ENCODE data around the gene SPTA1.
"Not testable (repeated sequence)": the region's sequence is repeated elsewhere in the genome, so short reads cannot be mapped to it uniquely, and the experiment has no call there.

SPTA1 gene

DNA sequence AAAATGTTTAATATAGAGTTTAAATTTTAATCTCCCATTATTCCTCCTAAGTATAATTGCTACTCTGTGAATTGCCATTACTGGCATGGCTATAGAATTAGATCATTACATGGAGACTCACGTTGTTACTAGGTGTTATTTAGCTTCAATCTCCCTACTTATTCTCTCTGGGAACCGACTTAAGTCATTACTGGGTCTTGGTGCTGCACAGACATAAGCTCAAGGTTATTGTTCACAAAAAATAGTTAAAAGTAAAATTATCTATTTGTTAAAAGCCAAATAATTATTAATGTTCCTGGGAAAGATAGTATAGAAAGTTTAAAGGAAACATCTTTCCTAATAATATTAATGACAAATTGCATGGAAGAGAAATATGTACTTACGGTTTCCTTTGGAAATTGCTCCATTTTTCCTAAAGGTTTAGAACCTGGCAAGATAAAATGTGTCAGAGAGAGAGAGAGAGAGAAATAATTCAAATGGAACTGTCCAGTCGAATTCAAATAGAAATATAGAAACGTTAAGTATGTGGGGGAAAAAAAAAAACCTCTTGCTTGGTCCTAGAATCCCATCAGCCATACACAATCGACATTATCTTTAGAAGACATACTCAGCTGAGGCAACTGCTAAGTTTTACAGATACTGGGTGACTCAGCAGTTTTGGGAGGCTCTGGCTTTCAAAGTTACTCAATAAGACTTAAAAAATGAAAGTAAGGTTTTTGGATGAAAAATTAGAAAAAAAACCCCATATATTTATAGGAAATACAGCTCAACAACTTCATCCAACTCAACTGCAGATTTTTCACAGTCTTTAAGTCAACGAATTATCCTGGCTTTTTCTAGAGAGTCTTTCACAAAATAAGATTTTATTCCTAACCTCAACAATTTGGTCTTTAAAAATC, at the start of gene SPTA1:
SPTA1 (minus strand) TSS at position 605 of the 899 bp plus-strand sequence; CDS start at position 407, 198 bp downstream.
- DNase-seq (ENCODE audit: low read depth) = no peak

- DNase-seq (ENCODE audit: low read depth) = no peak
Measured at GRCh38 chr1:158735848-158736247, 49.3 kb upstream of the SPTA1 start.

- DNase-seq (ENCODE audit: low read depth) = no peak
Measured at GRCh38 chr1:158732524-158732923, 46.0 kb upstream of the SPTA1 start.

GRCh38 chr1:158731707-158732106, 45.2 kb upstream of the SPTA1 start:
- no peak for DNase-seq (ENCODE audit: low read depth)

GRCh38 chr1:158730453-158730852, 43.9 kb upstream of the SPTA1 start:
- DNase-seq (ENCODE audit: low read depth) = no peak

DNA sequence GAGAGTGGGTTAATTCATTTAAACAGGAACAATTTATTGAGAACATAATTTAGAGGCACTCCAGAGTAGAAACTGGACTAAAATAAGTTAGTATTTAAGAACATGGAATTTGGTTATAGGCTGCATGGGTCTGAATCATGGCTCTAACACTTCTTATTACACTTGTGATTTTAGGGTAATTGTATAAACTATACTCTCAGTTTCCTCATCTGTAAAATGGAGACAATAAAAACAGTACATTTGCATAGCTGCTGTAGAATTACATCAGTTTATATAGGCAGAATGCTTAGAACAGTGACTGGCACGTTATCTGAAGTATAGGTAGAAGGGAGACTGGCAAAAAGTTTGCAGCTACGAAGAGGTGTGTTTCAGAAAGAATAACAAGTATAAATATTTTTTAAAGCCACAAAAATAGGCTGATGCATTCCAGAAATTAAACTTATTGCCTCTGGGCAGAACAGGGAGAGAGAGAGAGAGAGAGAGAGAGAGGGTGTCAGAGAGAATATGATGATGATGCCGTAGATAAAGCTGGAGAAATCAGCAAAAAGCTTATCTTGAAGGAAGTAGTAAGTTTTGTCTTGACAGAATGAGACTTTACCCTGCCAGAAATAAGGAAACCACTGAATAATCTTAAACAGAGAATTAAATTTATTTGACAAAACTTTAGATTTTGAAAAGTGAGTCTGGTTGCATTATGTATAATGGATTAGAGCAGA, 42.2 kb upstream of the SPTA1 start:
- DNase-seq (ENCODE audit: low read depth) = no peak

- no peak for DNase-seq (ENCODE audit: low read depth)
Measured at GRCh38 chr1:158724442-158724841, 37.9 kb upstream of the SPTA1 start.

GRCh38 chr1:158720620-158721019, 34.1 kb upstream of the SPTA1 start, which contains the start of gene OR6K3:
Gene OR6K3 (minus strand): TSS chr1:158720720. CDS start chr1:158718115, 2,605 bp downstream.
- DNase-seq (ENCODE audit: low read depth) = no peak

DNA sequence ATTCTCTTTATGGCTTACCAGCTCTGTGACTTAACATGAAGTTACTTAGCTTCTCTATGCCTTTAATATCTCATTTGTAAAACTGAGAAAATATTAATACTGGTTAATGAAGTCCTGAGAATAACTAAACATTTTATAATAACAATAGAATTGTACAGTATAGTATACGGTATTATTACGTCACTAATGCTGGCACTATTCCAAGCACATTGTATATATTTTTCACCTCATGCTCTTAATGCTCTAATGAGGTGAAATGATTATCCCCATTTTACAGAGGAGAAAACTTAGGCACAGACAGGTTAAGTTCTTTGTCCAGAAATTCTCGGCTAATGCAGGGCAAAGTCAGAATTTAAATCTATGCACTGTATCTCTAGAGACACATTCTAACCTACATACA, 33.1 kb upstream of the SPTA1 start:
- DNase-seq (ENCODE audit: low read depth) = no peak

DNA sequence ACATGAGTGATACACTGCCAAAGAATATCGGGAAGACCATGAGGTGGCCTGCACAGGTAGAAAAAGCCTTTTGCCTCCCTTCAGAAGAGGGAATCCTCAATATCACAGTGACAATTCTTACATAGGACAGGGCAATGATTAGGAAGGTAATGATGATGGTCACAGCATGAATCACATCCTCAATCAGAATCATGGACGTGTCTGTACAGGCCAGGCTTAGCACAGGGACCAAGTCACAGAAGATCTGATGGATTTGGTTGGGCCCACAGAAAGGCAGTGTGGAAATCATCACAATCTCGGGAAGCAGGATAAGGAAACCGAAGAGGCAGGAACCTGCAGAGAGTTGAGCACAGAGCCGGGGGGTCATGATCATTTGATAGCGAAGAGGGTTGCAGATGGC, 30.8 kb upstream of the SPTA1 start:
- DNase-seq (ENCODE audit: low read depth) = no peak

GRCh38 chr1:158716335-158716734, 29.8 kb upstream of the SPTA1 start:
- DNase-seq (ENCODE audit: low read depth) = no peak

DNA sequence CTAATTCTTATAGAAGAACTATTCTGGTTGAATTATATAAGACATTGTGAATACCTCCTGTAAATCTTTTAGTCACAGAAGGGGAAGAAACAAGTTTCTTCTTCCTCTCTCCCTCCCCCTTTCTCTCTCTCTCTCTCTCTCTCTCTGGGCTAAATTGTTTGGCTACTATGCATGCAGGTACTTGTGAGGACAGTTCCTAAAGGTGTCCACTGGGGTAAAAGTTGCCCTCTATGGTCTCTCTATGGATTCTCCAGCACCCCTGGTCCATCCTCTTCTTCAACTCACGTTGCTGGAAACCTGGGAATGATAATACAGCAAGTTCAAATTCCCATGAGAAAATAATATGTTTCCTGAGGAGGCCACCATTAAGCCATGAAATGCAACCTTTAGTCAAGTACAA, 28.2 kb upstream of the SPTA1 start:
- no peak for DNase-seq (ENCODE audit: low read depth)

GRCh38 chr1:158711098-158711497, 24.6 kb upstream of the SPTA1 start:
- no peak for DNase-seq (ENCODE audit: low read depth)

- no peak for DNase-seq (ENCODE audit: low read depth)
Measured at GRCh38 chr1:158706096-158706495, 19.6 kb upstream of the SPTA1 start.

DNA sequence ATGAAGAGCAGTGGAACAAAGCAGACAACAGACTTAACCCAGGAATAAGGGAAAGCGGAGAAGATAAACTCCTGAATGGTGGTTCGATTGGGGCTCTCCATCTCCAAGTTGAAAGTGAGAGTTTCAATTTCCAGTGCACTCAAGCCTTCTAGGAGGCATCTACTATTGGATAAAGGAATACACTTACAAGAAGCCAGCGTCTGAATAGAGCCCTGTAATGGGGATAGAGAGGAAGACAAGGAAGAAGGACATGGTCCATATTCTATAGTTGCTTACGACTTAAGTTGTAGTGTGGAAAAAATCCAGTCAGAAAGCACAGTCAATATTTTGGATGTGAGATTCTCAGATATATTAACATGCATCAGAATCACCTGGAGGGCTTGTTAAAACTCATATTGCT, 14.0 kb upstream of the SPTA1 start, which contains the start of gene OR6K2:
OR6K2 (minus strand) TSS at position 101 of the 400 bp plus-strand sequence; CDS start at position 101, 0 bp downstream.
- no peak for DNase-seq (ENCODE audit: low read depth)

DNA sequence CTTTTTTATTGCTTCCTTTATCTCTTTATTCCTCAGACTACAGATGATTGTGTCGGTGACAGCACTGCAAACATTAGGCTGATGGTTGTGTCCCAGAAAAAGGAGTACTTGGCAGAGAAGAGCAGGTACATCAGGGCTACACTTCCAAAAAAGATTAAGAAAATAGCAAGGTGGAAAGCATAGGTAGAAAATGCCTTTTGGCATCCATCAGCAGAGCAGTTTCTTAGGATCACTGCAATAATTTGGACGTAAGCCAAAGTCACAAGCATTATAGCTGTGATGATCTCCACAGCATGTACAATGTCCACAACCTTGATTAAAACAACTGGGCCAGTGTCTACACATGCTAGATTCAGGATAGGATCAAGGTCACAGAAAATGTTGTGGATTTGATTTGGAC, 8.1 kb upstream of the SPTA1 start:
- DNase-seq (ENCODE audit: low read depth) = no peak

- no peak for DNase-seq (ENCODE audit: low read depth)
Measured at GRCh38 chr1:158692356-158692755, 5.8 kb upstream of the SPTA1 start.

GRCh38 chr1:158691907-158692306, 5.4 kb upstream of the SPTA1 start:
- no peak for DNase-seq (ENCODE audit: low read depth)

DNA sequence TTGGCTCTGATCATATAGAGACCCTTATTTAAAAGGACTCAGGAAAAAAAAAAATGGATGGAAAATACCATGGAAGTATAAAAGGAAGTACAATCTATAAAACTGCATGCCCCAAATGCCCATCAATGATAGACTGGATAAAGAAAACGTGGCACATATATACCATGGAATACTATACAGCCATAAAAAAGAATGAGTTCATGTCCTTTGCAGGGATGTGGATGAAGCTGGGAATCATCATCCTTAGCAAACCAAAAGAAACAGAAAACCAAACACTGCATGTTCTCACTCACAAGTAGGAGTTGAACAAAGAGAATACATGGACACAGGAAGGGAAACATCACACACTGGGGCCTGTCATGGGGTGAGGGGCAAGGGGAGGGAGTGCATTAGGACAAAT, 4.6 kb upstream of the SPTA1 start:
- DNase-seq (ENCODE audit: low read depth) = not testable (repeated sequence)

DNA sequence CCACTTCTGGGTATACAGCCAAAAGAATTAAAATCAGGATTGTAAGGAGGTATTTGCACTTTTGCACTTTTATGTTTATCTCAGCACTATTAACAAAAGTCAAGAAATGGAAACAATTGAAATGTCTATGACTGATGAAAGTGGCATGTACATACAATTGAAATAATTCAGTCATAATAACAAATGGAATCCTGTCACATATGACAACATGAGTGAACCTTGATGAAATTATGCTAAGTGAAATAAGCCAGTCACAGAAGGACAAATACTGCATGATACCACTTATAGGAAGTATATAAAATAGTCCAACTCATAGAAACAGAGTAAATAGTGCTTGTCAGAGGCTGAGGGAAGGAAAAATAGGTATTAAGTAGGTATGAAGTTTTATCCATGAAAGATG, 3.4 kb upstream of the SPTA1 start:
- no peak for DNase-seq (ENCODE audit: low read depth)

- DNase-seq (ENCODE audit: low read depth) = no peak
Measured at GRCh38 chr1:158689110-158689509, 2.6 kb upstream of the SPTA1 start.

GRCh38 chr1:158688343-158688742, 1.8 kb upstream of the SPTA1 start:
- DNase-seq (ENCODE audit: low read depth) = not testable (repeated sequence)

- DNase-seq (ENCODE audit: low read depth) = no peak
Measured at GRCh38 chr1:158687037-158687436, 522 bp upstream of the SPTA1 start.
